Measurements from ENCODE around the gene NGDN.

DNA sequence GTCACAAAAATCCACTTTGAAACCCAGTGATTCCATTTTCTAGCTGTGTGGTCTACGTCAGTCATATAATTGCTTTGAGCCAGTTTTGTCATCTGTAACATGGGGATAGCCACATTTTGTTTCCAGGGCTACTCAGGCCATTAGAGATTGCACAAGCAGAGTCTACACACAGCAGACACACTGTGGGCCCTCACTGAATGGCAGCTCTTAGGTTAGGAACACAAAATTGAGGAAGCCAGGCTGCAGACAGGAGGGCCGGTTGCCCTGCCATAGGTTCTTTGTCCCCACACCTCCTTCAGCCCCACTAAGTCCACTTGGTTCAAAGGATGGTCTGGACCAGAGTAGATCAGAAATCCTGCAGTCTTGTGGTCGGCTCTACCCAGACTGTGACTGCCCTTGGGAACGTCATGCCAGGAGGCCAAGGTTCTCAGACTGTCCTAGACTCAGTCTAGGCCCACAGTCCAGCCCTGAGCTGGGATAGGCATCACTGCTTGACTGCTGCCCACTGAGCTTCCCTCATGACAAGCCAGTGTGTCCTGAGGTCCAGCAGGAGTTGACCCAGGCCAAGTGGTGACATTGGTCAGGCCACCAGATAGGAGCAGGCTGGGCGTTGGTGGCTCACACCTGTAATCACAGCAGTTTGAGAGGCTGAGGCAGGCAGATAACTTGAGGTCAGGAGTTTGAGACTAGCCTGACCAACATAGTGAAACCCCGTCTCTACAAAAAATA is 30.2 kb upstream of the NGDN start:
- TF ChIP-seq CTCF (IDR thresholded peaks at IDR 0.05) (no peak), POLR2A (IDR thresholded peaks at IDR 0.05) (no peak)
